ENCODE results near the gene EHBP1.
A peak's percentile ranks its signal among the peaks of the same experiment; 100 is the strongest.

EHBP1 gene

DNA sequence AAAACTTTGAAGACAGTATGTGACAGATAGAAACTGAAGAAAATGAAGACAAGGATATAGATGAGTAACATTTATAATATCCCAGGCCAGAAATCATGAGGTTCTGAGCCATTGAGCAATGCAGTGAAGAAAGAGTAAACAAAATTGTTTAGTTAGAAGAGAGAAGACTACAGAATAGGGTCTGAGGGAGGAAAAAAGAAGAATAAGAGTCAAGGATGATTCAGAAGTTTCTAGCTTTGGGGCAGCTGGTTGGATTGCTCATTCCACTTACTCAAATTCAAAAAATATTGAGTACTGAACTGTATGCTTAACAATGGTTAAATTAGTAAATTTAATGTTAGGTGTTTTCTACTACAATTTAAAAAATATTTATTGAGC lies 190.1 kb downstream of the EHBP1 start:
- no peak for FAIRE-seq

DNA sequence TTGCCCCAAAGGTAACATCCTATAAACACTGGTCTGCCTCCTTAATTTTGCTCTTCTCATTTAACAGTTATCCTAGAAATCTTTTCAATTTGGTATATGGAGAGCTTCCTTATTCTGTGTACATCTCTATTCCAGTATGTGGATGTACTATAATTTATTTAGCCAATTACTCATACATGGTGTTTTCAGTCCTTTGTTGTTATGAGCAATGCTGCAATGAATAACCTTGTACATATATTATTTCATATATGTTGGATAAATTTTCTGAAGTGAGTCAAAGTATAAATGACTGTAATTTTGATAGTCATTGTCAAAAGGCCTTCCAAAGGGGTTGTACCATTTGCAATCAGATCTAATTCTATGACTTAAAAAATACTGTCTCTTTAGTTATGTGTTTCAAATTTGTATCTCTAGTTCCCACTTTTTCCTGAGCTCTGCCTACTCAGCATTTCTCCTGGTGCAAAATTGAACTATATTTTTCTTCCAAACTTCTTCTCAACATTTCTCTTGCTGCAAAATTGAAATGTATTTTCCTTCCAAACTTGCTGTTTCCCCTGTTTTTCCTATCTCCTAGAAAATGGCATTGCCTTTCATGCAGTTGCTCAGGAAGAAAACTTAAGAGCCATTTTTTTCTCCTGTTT lies 191.8 kb downstream of the EHBP1 start:
- FAIRE-seq: no peak

DNA sequence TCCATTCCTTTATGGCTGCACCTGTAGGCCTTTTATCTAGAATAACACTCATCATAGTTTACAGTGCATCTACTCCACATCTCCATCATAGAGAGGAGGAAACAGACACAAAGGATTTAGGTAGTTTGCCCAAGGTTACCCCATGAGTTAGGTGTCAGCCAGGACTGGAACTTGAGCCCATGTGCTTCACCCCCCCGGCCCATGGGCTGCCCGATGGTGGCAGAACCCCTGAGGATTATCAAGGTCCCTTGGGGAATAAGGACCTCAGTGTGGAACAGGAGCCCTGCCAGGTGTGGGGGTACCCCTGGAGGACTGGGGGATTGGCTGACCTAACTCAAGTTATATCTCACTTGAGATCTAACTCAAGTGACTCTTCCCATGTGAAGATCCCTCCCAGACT lies 198.8 kb downstream of the EHBP1 start:
- no peak for FAIRE-seq

- FAIRE-seq: no peak
Observed at GRCh38 chr2:62908145-62908544, 202.6 kb downstream of the EHBP1 start.

GRCh38 chr2:62913311-62913710 lies 207.8 kb downstream of the EHBP1 start:
- no peak for FAIRE-seq

- FAIRE-seq: no peak
Observed at GRCh38 chr2:62919041-62919440, 213.5 kb downstream of the EHBP1 start.

- FAIRE-seq: no peak
Observed at GRCh38 chr2:62920070-62920469, 214.6 kb downstream of the EHBP1 start.

DNA sequence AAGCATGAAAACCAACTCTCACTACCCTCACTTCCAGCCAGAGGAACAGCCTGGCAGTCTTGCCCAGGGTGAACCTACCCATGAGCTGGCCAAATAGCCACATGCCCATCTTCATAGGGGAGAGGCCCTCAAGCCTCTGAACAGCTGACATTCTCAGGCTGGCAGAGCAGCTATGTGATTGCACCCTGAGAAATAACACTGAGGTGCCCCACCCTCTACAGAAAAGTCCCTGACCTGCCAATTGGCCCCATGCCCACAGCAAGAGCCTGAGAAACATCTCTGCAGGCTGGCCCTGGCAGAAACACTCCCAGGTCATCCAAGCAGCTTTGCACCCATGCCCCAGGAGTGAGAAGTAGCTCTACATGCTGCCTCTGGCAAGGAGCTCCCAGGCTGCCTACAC lies 217.7 kb downstream of the EHBP1 start:
- FAIRE-seq: no peak

DNA sequence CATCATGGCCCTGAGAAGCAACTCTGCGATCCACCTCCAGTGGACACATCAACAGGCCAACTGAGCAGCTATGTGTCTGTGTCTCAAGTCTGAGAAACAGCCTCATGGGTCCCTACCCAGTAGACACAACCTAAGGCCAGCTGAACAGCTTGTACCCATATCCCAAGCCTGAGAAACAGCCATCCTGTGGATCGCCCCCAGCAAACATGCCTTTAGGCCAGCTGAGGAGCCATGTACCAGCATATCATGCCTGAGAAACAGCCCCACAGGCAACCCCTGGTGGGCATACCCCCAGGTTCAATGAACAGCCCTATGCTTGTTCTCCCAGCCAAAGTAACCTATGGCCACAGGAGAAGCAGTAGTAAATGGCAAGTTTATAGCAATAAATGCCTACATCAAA lies 218.4 kb downstream of the EHBP1 start:
- no peak for FAIRE-seq

DNA sequence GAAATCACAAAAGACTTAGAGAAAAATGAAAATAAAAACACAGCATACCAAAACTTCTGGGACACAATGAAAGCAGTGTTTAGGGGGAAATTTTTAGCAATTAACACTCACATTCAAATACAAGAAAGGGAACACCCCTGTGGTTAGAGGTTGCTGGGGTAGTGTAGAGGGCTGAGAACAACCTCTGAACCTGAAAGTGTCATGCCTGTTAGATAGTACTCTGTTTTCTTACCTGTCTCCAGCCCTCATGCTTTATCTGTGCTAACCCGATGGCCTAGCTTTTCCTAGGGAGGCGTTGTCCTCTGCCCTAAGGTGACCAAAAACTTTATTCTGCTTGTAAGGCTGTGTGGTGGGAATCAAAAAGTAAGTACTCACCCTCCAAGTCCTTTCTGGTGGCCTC lies 222.5 kb downstream of the EHBP1 start:
- FAIRE-seq: no peak

DNA sequence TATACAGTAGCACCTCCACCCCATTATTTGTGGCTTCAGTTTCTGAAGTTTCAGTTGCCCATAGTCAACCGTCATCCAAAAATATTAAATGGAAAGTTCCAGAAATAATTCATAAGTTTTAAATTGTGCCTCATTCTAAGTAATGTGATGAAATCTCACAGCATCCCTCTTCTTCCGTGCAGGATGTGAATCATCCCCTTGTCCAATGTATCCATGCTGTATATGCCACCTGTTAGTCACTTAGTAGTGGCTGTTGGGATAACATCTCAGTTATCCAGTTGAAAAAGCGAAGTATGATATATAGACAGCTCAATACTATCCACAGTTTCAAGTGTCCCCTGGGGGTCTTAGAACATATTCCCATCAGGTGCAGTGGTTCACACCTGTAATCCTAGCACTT lies 226.0 kb downstream of the EHBP1 start:
- no peak for FAIRE-seq

- FAIRE-seq: no peak
Observed at GRCh38 chr2:62933398-62933917, 227.9 kb downstream of the EHBP1 start.

DNA sequence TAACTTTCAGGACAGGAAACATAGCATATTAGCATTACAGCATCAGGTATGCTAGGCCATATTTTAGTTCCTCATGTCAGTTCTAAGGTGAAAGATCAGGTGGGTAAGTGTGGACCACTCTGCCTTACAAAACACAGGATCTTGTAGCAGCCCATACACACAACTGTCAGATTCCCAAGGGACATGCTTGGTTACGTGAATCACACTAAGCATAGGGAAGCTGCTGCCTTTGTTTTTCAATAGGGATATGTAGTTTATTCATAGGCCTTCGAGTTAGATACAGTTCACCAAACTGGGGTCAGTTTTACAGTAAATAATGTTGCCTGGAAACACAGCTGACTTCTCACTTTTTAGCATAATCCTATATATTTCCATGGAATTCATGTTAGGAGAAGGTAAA lies 229.0 kb downstream of the EHBP1 start:
- FAIRE-seq: no peak

DNA sequence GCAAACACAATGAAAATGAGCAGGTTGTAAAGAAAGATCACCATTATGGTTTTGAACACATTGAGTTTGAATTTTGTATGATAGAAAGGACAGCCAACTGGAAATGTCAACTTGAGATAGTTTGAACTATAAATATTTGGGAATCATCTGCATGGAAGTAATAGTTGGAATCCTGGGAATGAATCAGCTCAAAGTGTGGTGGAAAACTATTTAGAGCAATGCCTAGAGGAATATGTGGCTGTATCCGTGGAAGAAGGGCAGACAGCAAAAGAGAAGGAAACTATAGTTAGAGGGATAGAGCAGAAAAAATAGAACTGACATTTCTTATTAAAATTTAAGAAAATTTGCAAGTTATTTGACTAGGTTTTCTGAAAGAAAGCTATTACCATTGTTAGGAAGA lies 232.6 kb downstream of the EHBP1 start:
- FAIRE-seq: no peak

- FAIRE-seq: no peak
Observed at GRCh38 chr2:62939735-62940491, 234.4 kb downstream of the EHBP1 start.

- no peak for FAIRE-seq
Observed at GRCh38 chr2:62940697-62941096, 235.2 kb downstream of the EHBP1 start.

GRCh38 chr2:62941413-62941812 lies 235.9 kb downstream of the EHBP1 start:
- FAIRE-seq: no peak

GRCh38 chr2:62944362-62944761 lies 238.8 kb downstream of the EHBP1 start:
- no peak for FAIRE-seq

GRCh38 chr2:62947403-62947802 lies 241.9 kb downstream of the EHBP1 start:
- peak; percentile 74 for FAIRE-seq

GRCh38 chr2:62956651-62957050 lies 251.1 kb downstream of the EHBP1 start:
- no peak for FAIRE-seq

GRCh38 chr2:62958206-62958605 lies 252.7 kb downstream of the EHBP1 start:
- no peak for FAIRE-seq

GRCh38 chr2:62964050-62964449 lies 258.5 kb downstream of the EHBP1 start:
- FAIRE-seq: no peak

- FAIRE-seq: no peak
Observed at GRCh38 chr2:62964671-62965070, 259.2 kb downstream of the EHBP1 start.

DNA sequence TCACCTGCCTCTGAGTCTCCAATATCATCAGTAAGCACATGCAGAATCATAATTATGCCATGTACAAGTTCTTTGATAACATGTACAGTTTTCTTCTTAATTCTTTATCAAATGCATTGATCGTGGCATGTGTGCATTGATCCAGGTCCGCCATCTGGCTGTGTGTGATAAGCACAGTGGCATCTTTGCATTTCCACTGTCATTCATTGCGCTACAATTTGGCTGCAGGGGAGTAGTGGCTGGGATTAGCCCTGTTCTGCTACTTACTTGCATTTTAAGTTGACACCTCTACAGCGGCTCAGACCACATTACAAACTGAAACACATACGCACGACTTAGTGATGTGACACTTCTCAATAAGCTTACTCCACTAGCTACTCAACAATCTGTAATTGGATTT lies 261.5 kb downstream of the EHBP1 start:
- FAIRE-seq: no peak

DNA sequence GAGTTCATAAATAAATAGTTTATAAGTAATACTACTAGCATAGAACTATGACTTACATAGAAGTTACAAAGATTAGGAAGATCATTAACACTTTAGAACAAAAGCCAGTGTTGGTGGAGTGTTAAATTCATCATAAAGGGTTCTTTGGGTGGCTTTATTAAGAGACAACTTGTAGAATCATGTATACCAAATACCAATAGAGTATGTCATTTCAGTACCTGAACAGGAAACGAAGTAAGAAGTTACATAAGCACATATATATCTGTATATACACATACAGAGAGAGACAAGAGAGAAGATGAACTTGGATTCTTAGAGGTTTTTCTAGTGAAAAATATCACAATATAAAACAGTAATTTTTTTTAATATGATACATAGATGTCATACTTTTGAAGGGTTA lies 262.7 kb downstream of the EHBP1 start:
- FAIRE-seq: no peak

Data from islet of Langerhans (tissue), 1 donor.